Measurements from ENCODE around the gene APBB2.
"Not testable (repeated sequence)": the region's sequence is repeated elsewhere in the genome, so short reads cannot be mapped to it uniquely, and the experiment has no call there.

APBB2 gene

GRCh38 chr4:41156574-41156973, 57.8 kb downstream of the APBB2 start:
- no peak for DNase-seq (ENCODE audit: low read depth)

GRCh38 chr4:41155194-41155830, 59.0 kb downstream of the APBB2 start:
- no peak for DNase-seq (ENCODE audit: low read depth)

- DNase-seq (ENCODE audit: low read depth) = no peak
Measured at GRCh38 chr4:41154814-41155177, 59.5 kb downstream of the APBB2 start.

GRCh38 chr4:41154010-41154813, 60.1 kb downstream of the APBB2 start:
- DNase-seq (ENCODE audit: low read depth) = no peak

GRCh38 chr4:41150401-41150800, 63.9 kb downstream of the APBB2 start:
- DNase-seq (ENCODE audit: low read depth) = no peak

- DNase-seq (ENCODE audit: low read depth) = not testable (repeated sequence)
Measured at GRCh38 chr4:41149568-41149967, 64.8 kb downstream of the APBB2 start.

- DNase-seq (ENCODE audit: low read depth) = no peak
Measured at GRCh38 chr4:41148931-41149330, 65.4 kb downstream of the APBB2 start.

GRCh38 chr4:41148292-41148691, 66.0 kb downstream of the APBB2 start:
- no peak for DNase-seq (ENCODE audit: low read depth)

- not testable (repeated sequence) for DNase-seq (ENCODE audit: low read depth)
Measured at GRCh38 chr4:41147570-41147969, 66.8 kb downstream of the APBB2 start.

GRCh38 chr4:41146716-41147506, 67.4 kb downstream of the APBB2 start:
- no peak for DNase-seq (ENCODE audit: low read depth)

GRCh38 chr4:41146196-41146595, 68.1 kb downstream of the APBB2 start:
- no peak for DNase-seq (ENCODE audit: low read depth)

GRCh38 chr4:41145571-41146078, 68.7 kb downstream of the APBB2 start:
- no peak for DNase-seq (ENCODE audit: low read depth)

- DNase-seq (ENCODE audit: low read depth) = no peak
Measured at GRCh38 chr4:41144812-41145211, 69.5 kb downstream of the APBB2 start.

- DNase-seq (ENCODE audit: low read depth) = no peak
Measured at GRCh38 chr4:41144040-41144379, 70.3 kb downstream of the APBB2 start.

- no peak for DNase-seq (ENCODE audit: low read depth)
Measured at GRCh38 chr4:41143311-41144039, 70.9 kb downstream of the APBB2 start.

- DNase-seq (ENCODE audit: low read depth) = no peak
Measured at GRCh38 chr4:41142376-41143310, 71.7 kb downstream of the APBB2 start.

GRCh38 chr4:41141900-41142299, 72.4 kb downstream of the APBB2 start:
- no peak for DNase-seq (ENCODE audit: low read depth)

GRCh38 chr4:41140410-41140809, 73.9 kb downstream of the APBB2 start:
- no peak for DNase-seq (ENCODE audit: low read depth)

- no peak for DNase-seq (ENCODE audit: low read depth)
Measured at GRCh38 chr4:41137879-41138278, 76.5 kb downstream of the APBB2 start.

GRCh38 chr4:41136456-41136855, 77.9 kb downstream of the APBB2 start:
- no peak for DNase-seq (ENCODE audit: low read depth)

GRCh38 chr4:41135801-41136200, 78.5 kb downstream of the APBB2 start:
- no peak for DNase-seq (ENCODE audit: low read depth)
